Glomerular visceral epithelial cell (primary cell): ENCODE measurements around the gene TOX2.

Source experiments
- DNase-seq: peaks from one replicate; pipeline ENCODE4 v3.0.0-alpha.2; 2016; ENCODE audit errors: extremely low spot score

TOX2 gene

DNA sequence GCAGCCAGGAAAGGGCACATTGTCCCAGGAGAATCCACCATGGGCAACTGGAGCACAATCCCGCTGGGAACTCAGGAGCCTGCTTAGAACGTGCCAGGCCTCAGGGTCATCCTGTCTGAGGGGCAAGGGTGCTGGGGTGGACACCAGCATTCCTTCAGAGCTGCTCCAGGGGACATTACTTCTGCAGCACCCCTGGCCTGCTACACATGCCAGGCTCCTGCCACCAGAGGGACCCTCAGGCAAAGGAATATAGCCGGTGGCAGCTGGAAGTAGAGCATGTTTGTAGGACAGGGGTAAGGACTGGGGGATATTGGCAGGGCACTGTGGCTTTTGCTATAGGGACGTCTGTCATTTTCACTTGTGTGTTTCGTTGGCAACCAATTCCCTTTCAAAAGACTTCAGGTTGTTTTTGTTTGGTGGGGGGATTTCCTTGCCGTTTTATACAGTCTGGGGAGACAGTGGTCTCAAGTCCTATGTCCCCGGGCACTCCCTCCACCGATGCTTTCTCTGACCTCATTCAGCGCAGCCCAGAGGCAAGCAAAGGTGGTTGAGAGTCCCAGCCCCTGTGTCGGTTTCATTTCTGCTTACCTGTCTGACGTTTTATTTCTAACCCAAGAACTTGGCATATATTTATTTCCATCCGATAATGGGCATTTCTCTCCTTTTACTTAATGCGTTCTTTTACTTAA, 141.5 kb downstream of the TOX2 start:
- DNase-seq, result peak; percentile 33

DNA sequence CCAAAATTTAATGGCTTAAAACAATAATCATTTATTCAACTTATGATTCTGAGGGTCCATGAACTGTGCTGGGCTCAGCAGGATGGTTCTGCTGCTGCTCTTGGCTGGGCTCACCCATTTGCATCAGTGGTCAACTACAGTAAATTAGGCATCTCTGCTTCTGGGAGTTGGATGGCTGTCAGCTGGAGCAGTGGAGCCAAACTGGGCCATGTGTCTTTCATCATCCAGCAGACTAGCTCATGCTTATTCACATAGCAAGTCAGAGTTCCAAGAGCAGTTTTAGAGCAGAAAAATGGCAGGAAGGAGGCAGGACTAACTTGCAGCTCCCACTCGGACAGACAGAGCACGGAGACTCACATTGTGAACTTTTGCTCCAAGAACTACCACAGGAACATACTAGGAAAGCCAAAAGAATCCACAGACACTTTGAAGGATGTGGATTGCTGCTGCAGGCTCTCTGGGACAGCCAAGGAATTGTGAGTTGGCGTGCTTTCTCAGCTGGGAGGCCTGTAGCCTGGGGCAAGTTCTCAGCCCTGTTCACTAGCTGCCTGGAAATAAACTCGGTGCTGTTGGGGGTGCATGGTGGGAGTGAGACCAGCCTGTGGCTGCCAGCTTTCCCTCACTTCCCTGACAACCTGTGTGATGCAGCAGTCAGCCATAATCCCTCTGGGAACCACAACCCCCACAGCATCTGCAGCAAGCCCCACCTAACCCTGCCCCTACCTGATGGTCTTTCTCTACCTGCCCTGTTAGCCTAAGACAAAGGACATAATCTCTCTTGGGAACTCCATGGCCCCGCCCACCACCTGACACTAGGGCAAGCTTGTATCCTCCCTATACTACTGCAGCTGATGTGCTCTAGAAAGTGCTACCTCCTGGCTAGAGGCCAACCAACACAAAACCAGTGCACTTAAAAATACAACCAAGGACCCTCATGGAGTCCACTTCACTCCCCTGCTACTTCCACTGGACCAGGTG, 143.3 kb downstream of the TOX2 start:
- no peak for DNase-seq

DNA sequence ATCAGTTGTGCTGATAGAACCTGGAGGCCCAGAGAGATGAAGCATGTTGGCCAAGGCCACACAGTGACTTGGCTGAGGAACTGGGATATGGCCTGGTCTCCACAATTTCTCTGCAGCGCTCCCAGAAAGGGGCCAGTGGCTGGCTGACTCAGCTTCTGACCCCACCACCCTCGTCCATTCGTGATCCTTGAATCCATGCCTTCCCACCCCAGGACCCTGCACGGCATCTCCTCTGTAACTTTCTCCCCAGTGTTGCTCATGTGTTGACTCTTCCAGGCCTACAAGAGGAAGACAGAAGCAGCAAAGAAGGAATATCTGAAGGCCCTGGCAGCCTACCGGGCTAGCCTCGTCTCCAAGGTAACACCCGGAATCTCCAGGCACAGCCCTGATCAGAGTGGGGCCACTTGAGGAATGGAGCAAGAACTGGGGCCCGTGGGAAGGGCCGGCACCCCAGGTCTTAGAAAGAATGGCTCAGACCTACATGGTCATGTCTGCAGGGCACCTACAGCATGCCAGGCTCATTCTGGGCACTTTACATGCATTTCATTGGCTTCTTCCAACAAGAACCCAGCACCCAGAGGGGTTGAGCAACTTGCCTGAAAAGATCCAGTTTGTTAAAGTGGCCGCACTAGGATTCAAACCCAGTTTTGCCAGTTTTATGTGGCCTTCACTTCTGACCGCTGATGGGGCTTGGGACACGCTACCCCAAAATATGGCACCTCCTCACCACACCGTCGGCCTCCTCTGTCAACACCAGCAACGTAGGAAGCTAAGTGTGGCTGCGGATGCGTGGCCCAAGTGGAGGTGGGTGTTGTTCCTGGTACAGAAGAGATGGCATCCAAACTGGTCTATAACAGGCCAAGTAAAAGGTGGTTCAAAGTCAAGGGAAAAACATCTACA, 150.1 kb downstream of the TOX2 start:
- DNase-seq, result no peak

DNA sequence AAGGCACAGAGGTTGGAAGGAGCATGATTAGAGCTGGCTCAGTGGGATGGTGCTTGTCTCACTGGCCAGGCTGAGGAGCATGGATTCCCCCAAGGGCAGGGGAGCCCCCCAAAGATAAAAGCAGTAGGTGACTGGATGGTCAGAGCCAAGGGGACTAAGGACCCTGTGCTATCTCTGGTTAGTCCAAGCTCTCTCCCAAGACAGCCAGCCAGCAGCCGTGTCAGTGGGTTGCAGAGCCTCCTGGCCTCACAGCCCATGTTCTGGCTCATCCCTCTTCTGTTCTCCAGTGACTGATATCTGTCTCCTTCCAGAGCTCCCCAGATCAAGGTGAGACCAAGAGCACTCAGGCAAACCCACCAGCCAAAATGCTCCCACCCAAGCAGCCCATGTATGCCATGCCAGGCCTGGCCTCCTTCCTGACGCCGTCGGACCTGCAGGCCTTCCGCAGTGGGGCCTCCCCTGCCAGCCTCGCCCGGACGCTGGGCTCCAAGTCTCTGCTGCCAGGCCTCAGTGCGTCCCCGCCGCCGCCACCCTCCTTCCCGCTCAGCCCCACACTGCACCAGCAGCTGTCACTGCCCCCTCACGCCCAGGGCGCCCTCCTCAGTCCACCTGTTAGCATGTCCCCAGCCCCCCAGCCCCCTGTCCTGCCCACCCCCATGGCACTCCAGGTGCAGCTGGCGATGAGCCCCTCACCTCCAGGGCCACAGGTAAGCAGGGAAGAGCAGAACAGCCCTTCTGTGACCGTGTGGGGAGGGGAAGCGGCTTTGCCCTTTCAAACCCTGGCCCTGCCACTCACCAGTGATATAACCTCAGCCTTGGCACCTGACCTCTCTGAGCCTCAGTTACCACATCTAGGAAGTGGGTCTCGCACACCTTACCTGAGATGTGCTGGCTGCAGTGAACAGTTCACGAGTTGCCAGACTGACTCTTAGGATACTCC, 151.0 kb downstream of the TOX2 start:
- no peak for DNase-seq

DNA sequence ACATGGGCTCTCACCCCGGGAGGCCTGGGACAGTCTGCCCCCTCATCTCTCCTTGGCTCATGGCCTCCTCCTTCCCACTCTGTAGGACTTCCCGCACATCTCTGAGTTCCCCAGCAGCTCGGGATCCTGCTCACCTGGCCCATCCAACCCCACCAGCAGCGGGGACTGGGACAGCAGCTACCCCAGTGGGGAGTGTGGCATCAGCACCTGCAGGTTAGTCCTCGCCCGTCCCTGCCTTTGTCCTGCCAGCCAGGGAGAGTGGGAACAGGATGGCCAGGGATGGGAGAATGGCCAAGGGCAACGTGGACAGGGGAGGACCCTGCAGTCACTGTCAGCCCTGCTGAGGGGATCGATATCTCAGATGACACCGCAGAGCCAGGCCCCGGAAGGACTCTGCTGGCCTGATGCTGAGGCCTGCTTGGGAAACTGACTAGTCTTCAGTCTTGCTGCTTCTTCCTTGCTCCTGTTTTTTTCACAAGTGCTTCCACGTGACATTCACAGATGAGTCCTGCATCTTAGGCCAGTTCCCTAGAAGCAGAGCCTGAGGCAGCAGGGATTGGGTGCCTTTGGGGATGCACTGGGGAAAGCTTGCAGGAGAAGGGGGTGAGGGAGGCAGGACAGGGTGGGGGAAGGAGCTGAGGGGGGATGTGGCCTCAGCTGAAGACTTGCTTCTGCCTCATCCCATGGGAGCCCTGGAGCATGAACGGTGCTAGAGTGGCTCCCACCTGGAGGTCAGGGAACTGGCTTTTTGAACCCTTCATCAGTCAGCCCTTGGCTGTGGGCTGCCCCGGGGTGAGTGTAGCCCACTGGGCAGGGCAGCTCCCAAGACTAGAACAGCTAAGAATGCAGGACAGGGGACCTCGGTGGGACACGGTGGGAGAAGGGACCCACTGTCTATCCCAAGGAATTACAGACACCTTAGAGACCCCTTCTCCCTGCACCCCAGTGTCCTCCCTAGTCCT, 152.3 kb downstream of the TOX2 start:
- no peak for DNase-seq

DNA sequence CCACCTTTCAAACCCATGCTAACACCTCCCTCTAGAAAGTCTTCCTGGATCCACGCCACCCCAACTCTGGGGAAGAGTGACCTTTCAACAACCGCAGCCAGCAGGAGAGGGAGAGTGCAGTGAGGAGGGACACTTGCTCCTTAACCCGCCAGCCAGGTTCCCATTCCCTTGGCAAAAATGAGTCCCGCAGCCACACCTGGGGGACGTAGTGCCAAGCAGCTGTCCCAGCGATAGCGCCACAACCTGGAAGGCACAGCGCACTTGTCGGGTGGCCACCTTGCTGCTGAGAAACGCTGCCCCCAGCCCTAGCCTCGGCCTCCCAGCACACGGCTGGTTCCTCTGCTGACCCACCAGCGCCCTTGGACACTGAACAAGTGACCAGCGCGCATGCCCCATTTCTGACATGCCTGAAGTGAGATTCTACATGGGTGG, 153.0 kb downstream of the TOX2 start:
- no peak for DNase-seq

DNA sequence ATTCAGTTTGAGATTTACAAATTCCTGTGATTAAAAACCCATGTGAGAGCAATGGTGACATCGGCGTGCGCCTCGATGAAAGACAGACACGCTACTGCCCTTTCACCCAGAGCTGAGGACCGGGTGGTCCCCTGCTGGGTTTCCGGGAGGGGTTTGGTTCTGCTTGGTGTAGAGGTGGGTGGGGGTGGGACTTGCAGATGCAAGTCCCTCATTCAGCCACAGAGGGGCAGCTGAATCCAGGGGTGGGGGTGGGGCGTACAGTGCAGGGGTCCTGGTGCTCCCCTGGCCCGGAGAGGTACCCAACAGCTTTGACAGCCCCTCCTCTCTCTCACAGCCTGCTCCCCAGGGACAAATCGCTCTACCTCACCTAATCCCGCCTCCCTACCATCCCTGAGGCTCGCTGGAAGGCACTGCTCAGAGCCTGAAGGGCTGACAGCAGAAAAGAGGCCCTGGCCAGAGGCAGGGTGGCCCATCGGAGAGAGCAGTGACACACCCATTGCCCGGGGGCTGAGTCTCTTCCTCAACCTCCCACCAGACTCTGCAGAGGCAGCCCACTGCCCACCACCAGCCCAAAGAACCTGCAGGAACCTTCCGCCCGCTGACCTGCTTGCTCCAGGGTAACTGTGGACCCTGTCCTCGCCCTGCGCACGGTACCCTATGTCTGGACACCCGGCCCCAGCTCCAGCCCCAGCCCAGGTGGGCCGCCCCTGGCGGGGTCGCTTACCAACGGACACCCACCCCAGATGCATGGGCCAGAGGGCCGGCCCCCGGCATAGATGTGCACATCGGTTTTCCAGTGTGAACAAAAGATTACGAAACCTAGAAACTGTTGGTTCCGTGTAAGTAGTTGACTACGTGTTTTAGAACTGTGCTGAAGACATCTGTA, 153.9 kb downstream of the TOX2 start:
- DNase-seq, result no peak

DNA sequence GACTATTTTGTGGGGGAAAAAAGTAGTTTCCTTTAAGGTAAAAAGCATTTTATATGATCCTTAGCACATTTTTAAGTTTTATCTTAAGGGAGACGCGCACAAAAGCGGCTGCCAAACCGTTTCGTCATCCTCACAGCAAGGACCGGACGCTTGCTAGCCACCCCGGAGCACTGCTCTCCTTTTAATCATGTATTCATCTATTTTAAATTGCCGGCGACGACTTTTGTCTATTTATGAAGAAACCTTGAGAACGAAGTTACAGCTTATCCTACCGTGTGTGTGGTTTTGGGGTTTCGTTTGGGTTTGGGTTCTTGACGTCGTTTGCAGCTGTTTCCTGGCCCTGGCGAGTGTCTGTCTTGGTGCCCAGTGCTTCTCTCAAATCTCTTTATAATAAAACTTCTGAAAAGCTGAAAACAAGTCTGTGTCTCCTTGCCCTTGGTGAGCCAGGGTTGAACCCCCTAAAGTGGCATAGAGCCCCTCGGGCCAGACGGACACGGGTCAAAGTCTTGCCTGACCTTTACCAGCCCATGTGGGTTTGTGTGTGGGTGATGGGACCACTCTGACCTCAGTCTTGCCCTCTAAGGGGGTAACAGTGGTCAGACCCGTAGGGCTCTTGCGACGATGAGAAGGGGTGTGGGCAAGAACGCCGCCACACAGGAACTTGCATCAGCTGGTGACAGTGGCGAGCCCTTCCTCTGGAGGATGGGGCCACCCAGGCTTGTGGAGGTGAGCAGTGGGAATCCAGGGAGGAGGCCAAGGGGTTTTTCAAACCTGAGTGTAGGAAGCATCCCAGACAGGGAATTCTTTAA, 154.8 kb downstream of the TOX2 start:
- no peak for DNase-seq

DNA sequence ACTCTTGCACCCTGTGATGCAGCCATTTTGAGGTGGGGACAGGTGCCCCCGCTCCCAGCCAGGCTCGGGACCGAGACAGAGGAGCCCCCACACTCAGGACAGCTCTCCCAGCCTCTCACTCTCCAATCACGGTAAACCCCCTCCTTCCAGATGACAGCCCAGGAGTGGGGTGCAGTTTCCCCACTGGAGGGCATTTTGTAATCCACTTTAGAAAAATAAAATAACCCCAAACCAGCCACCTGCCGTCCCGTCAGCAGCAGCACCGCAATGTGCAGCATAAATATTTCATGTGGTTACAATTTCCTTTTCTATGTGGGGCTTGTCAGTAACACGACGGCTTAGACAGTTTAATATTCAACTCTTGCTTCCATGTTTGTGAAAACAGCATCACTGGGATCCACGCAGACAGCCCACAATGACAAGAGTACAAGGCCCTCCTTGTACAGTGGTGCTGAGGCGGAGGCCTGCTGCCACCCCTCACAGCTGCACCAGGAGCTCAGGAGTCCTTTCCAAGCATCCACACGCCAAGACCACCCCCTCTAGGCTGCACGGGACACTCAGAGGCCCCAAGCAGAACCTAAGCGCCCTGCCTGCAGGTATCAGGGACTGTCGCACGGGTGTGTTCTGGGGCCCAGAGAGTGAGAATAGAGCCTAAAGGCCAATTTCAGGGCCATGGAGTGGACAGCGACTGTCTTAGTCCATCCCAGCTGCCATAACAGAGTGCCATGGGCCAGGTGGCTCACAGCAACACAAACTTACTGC, 155.7 kb downstream of the TOX2 start:
- DNase-seq, result no peak

DNA sequence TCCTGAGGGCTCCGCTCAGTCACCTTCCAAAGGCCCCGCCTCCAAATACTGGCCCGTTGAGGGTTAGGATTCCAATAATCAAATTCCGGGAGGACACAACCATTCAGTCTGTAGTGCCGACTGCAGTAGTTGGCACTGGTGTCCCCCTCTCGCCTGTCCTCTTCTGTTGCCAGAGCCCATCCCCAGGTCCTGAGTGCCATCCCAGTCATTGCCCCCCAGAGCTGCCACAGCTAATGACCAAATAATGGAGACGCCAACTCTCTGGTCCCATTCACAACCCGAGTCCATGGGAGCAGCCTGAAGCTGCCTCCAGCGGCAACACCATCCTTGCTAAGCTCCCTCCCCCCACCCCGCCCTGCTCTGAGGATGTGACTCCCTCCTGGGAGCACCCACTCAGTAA, 156.4 kb downstream of the TOX2 start:
- no peak for DNase-seq

DNA sequence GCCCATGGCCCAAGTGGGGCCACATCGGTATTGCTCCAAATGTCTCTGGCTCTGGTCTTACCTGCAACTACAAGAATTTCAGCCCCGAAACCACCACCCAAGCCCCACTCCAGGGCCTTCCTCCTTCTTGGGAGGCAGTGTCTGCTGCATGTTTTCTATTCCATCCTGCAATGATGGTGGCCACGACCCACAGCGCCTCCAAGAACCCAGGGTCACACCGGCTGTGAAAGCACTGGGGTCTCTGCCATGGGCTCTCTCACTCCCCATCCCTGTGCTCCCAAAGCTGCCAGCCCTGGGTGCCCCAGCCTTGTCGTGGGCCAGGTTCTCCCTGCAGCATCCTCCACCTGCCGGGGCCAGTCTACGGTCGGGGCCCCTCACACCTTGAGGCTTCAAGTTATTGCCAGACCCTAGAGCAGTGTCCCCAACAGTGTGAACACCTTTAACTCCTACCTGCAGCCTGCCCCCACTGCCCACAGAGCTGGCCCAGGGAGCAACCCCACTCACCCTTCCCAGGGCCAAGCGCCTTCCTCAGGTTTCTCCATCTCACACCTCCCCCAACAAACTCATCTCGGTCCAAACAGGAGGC, 157.0 kb downstream of the TOX2 start:
- no peak for DNase-seq

DNA sequence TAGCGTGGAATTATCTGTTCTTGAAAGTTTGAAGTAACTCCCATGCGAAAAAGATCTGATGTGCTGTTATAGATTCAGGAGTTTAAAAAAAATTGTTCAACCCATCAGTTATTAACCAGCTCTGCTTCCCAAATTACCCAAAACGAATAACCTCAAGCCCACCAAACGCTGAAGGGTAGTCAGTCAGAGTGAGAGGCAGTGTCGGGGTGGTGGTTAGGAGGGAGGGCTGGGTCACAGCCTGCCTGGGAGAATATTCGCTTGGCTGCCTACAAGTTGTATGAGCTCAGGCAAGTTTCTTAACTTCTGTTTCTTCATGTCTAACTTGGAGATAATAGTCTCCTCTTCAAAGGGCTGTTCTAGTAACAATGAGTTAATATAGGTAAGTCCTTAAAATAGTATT, 157.7 kb downstream of the TOX2 start:
- DNase-seq, result no peak

DNA sequence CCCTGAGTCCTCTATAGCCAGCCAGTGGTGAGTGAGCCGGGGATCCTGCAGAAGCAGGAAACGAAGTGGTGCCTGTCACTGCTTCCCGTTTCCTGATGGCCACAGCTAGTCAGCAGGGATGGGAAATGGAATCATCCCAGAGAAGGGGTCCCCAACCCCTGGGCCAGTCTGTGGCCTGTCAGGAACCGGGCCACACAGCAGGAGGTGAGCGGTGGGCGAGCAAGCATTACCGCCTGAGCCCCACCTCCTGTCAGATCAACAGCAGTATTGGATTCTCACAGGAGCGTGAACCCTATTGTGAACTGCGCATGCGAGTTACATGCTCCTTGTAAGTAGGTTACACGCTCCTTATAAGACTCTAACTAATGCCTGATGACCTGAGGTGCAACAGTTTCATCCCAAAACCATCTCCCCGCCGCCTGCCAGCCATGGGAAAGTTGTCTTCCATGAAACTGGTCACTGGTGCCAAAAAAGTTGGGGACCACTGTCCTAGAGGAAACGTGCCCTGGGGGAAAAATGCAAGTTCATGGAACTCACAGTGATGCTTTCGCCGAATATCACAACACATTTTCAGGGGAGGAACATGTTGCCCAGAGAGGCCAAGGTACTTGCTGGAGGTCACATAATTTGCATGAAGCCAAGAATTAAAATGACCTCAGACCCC, 158.5 kb downstream of the TOX2 start:
- DNase-seq, result no peak

DNA sequence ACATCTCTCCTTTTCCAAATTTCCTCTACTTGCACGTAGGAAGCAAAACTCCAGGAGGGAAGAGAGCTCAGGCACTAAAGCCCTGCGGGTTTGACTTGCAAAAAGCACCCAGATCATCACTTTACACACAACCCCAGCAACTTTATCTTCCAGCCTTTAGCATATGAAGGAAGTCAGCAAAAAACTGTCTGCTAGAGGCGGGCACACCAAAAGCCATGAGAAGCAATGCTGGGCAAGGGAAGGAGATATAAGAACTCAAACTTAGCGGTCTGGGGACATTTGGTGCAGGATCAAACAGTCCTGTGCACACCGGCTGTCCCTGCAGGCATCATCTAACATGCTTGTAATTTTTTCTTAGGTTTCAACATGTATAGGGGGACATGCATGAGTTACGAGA, 159.0 kb downstream of the TOX2 start:
- DNase-seq, result no peak

DNA sequence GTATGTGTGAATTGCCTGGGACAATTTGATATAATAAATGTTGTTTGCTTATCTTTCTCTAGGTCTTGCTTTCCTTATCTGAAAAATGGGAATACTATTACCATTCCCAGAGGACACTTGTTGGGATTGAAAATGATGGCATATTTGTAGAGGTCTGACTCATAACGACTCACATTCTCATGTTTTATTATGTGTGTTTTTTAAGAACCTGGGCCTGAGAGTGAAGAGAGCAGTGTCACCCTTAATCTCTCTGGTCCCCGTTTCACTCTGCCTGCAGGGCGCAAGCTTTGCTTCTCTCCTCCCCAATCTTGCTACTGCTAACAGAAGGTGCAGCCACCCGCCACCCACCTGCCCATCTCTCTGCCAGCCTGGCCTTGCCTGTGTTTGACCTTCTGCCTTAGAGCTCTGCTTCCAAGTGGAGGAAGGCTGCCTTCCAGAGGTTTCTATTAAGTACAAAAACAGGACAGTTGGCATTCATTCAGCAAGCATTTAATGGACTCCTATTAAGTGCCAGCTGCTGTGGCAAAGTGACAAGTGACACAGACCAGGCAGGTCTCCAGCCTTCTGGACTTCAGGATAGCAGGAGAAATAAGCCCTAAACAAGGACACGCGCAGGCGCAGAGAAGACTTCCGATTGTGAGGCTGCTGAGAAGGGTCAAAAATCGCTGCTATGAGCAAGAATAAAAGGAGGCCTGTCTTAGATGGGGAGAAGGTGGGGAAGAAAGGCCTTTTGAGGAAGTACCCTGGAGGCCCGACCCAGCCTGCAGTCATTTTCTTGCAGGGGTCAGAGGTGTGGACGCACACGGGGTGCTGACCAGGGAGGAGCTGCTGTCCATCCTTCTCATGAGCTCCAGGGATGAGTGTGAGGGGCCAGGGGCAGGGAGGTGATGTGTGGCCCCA, 159.8 kb downstream of the TOX2 start:
- DNase-seq, result peak; percentile 20
